Measurements from ENCODE around the gene TLE1.
A peak's percentile ranks its signal among the peaks of the same experiment; 100 is the strongest.

TLE1 gene

DNA sequence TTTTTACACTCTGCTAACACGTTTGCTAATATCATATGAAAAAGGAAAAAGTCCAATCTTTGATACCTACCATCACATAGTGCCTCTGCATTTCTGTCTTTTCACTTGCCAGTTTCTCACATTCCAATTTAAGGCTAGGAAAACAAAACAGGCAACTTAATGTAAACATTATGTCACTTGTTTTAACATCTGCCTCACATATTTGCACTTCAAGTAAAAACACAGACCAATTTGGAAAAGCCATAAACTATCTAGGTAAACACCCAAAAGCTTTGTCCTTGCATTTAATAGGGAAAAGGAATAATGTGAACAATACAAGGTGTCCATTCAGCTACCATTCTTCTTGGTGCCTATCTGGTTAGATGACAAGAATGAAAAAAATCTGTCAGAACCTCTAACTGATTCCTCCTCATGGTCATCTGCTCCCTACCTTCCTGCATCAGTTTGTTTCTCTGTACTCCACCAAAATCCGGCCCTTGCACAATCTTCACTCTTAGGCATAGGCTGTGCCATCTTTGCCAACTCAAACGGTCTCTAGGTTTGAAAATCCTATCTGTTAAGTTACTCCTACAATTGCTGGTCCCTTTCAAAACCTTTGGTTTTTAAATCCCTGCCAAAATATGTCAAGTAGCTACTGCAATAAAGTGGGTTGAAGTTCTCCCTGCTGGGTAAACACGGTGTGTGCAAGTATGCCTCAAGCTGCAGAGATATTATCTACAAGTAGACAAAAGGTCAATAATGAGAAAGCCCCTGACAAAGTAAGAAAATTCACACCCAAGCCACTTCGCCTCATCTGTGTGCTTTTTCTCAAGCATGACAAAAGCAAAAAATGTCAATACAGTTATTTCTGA lies 3.4 kb downstream of the TLE1 start:
- TF ChIP-seq CTCF (IDR thresholded peaks at IDR 0.05; ENCODE audit: insufficient read depth, low read depth, low read length, missing control alignments): no peak
- peak overlapping the region; percentile 74 for H3K4me3 ChIP-seq (ENCODE audit: low read depth, low read length)
- DNase-seq (ENCODE audit: low read depth): peak; percentile 30

- no peak for DNase-seq (ENCODE audit: low read depth)
- TF ChIP-seq CTCF (IDR thresholded peaks at IDR 0.05; ENCODE audit: insufficient read depth, low read depth, low read length, missing control alignments): no peak
- H3K4me3 ChIP-seq (ENCODE audit: low read depth, low read length): no peak overlapping the region
Measured at GRCh38 chr9:81684635-81685034, 4.7 kb downstream of the TLE1 start.

DNA sequence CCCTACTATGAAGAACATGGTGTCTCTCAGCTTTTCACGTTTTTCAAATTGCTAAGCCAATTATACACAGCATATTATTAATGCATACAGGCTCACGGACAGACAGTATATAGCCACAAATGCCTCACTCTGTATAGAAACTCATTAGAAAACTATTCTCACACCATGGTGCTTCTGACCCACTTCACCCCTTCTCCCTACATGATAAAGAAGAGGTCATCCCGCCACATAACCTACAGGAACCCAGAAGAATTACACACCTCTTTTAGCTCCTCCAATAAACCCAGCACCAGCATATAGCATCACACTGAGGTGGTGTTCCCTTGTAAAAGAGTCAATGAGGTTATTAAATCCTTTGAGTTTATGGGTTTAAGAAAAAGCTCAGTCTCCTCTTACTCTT lies 5.6 kb downstream of the TLE1 start:
- DNase-seq (ENCODE audit: low read depth): no peak
- no peak overlapping the region for H3K4me3 ChIP-seq (ENCODE audit: low read depth, low read length)
- no peak for TF ChIP-seq CTCF (IDR thresholded peaks at IDR 0.05; ENCODE audit: insufficient read depth, low read depth, low read length, missing control alignments)

DNA sequence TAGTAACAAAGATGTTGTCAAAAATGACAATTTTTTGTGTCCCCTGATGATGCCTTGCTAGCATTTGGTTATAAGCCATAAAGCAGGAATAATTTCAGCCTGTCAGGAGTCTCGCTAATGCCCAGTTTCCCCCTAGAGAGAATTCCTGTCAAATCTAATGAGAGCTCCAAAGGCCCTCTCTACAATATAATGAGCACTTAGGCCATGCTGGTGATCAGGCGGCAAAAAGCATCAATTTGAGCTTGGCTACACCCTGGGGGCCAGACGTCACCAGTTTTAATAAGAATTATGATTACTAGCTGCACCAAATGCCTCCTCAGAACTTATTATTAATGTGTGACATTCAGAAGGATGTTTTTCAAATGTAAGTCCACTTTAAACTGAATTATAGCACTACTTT lies 6.1 kb downstream of the TLE1 start:
- no peak overlapping the region for H3K4me3 ChIP-seq (ENCODE audit: low read depth, low read length)
- TF ChIP-seq CTCF (IDR thresholded peaks at IDR 0.05; ENCODE audit: insufficient read depth, low read depth, low read length, missing control alignments): no peak
- no peak for DNase-seq (ENCODE audit: low read depth)

- H3K4me3 ChIP-seq (ENCODE audit: low read depth, low read length): no peak overlapping the region
- DNase-seq (ENCODE audit: low read depth): no peak
- no peak for TF ChIP-seq CTCF (IDR thresholded peaks at IDR 0.05; ENCODE audit: insufficient read depth, low read depth, low read length, missing control alignments)
Measured at GRCh38 chr9:81682797-81683196, 6.5 kb downstream of the TLE1 start.

GRCh38 chr9:81682177-81682576 lies 7.2 kb downstream of the TLE1 start:
- no peak for TF ChIP-seq CTCF (IDR thresholded peaks at IDR 0.05; ENCODE audit: insufficient read depth, low read depth, low read length, missing control alignments)
- H3K4me3 ChIP-seq (ENCODE audit: low read depth, low read length): no peak overlapping the region
- no peak for DNase-seq (ENCODE audit: low read depth)

- TF ChIP-seq CTCF (IDR thresholded peaks at IDR 0.05; ENCODE audit: insufficient read depth, low read depth, low read length, missing control alignments): no peak
- no peak for DNase-seq (ENCODE audit: low read depth)
- no peak overlapping the region for H3K4me3 ChIP-seq (ENCODE audit: low read depth, low read length)
Measured at GRCh38 chr9:81680506-81680905, 8.8 kb downstream of the TLE1 start.

Data from GM12865 (cell line).